HUDEP-2 (cell line): ENCODE data around the gene PATE4.

ENCODE experiments used
- DNase-seq, 76 experiments: peaks; one replicate each; lab custom pipeline; 2025; ENCODE audit not compliant: unreplicated experiment in 76 of 76; lab: John Stamatoyannopoulos, UW

The PATE4 gene

DNA sequence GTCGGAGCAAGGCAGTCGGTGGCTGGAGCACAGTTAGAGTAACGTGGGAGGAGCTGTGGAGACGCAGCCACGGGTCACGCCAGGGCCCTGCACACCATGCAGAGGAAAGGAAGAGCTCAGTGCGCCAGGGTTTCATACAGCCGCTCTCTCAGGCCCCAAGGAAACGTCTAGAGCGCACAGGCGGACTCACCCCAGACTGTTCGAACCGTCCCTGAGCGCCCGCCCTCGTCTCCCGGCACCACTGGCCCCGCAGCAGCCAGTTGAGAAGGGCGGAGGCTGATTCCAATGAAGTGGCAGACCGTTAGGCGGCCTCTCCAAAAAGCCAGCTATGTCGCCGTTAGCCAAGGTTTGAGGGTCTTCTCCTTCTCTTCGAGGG lies 53.9 kb downstream of the PATE4 start:
- peak in 60 of 76 experiments; percentile 8 to 85 (median 62) for DNase-seq

DNA sequence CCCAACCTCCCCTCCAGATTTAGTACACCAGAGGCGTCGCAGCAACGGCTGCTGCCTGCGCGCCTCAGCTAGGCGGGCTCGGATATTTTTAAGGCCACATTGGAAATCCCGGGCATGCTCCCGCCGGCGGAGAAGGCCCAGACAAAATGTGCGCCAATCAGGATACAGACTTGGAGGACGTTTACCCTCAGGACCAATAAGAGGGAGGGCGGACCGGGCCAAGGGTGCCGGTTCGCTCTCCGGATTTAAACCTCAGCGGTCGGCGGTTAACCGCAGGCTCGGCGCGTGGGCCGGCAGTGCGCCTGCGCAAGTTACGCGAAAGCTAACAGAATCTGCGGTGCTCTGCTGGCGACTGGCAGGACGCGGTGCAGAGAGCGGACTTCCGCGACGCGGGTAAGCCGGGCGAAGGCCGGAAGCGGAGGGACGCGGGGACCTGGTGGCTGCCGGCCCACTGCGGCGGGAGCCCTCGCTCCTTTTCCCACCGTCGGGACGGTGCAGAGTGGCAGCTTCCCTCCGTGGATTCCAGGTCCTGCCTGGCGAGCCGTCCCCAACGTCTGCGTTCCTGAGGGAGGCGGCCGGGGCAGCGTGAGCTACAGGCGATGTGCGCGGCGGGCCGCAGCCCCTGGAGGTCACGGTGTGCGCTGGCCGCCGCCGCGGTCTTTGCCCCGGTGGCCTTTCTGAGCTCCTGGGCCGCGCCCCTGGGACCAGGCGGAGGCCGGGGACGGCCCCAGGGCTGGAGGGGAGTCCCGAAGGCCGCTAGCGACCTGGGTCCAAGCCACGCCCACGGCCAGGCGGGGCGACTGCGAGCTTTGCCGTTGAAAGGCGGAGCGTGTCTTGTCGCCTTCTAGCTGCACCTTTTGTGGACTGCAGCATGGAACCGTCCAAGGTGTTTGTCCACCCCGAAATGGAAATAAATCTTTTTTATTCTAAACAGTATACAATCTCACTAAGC lies 54.5 kb downstream of the PATE4 start, which contains the start of gene HYLS1:
Gene HYLS1 (plus strand): TSS at position 296 of the 952 bp plus-strand sequence. CDS start 11,701 bp downstream, outside the sequence.
- DNase-seq: peak; percentile 52 to 96 (median 92)
